ENCODE measurements around the gene FAM9C.

DNA sequence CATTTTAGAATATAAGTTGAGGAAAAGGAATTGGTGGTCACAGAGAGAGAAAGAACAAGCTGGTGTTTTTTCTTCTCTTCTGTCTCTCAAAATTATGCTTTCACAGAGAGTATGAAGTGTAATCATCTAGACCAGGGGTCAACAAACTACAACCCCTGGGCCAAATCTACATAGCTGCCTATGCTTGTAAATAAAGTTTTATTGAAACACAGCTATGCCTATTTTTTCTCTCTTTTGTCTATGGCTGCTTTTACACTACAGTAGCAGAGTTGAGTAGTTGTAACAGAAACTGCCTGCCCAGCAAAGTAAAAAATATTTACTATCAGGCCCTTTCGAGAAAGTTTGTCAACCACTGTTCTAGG, 6.7 kb upstream of the FAM9C start:
- TF ChIP-seq, protein P1, sequence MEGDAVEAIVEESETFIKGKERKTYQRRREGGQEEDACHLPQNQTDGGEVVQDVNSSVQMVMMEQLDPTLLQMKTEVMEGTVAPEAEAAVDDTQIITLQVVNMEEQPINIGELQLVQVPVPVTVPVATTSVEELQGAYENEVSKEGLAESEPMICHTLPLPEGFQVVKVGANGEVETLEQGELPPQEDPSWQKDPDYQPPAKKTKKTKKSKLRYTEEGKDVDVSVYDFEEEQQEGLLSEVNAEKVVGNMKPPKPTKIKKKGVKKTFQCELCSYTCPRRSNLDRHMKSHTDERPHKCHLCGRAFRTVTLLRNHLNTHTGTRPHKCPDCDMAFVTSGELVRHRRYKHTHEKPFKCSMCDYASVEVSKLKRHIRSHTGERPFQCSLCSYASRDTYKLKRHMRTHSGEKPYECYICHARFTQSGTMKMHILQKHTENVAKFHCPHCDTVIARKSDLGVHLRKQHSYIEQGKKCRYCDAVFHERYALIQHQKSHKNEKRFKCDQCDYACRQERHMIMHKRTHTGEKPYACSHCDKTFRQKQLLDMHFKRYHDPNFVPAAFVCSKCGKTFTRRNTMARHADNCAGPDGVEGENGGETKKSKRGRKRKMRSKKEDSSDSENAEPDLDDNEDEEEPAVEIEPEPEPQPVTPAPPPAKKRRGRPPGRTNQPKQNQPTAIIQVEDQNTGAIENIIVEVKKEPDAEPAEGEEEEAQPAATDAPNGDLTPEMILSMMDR (IDR thresholded peaks at IDR 0.05 in 2 of 3, conservative IDR thresholded peaks at IDR 0.05 in 1 of 3; ENCODE audit: insufficient read depth in 2 of 3, low read depth in 1 of 3, low read length in 3 of 3): no peak
- TF ChIP-seq CEBPB (tag; IDR thresholded peaks at IDR 0.05): no peak
- TF ChIP-seq, protein P2, sequence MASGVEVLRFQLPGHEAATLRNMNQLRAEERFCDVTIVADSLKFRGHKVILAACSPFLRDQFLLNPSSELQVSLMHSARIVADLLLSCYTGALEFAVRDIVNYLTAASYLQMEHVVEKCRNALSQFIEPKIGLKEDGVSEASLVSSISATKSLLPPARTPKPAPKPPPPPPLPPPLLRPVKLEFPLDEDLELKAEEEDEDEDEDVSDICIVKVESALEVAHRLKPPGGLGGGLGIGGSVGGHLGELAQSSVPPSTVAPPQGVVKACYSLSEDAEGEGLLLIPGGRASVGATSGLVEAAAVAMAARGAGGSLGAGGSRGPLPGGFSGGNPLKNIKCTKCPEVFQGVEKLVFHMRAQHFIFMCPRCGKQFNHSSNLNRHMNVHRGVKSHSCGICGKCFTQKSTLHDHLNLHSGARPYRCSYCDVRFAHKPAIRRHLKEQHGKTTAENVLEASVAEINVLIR (CRISPR knock-in tag; IDR thresholded peaks at IDR 0.05): no peak
- TF ChIP-seq, protein P3, sequence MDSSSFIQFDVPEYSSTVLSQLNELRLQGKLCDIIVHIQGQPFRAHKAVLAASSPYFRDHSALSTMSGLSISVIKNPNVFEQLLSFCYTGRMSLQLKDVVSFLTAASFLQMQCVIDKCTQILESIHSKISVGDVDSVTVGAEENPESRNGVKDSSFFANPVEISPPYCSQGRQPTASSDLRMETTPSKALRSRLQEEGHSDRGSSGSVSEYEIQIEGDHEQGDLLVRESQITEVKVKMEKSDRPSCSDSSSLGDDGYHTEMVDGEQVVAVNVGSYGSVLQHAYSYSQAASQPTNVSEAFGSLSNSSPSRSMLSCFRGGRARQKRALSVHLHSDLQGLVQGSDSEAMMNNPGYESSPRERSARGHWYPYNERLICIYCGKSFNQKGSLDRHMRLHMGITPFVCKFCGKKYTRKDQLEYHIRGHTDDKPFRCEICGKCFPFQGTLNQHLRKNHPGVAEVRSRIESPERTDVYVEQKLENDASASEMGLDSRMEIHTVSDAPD (CRISPR knock-in tag; IDR thresholded peaks at IDR 0.05): no peak
- no peak for TF ChIP-seq SMARCE1 (IDR thresholded peaks at IDR 0.05)
- no peak for TF ChIP-seq RNF2 (IDR thresholded peaks at IDR 0.05)
- TF ChIP-seq, protein P4, sequence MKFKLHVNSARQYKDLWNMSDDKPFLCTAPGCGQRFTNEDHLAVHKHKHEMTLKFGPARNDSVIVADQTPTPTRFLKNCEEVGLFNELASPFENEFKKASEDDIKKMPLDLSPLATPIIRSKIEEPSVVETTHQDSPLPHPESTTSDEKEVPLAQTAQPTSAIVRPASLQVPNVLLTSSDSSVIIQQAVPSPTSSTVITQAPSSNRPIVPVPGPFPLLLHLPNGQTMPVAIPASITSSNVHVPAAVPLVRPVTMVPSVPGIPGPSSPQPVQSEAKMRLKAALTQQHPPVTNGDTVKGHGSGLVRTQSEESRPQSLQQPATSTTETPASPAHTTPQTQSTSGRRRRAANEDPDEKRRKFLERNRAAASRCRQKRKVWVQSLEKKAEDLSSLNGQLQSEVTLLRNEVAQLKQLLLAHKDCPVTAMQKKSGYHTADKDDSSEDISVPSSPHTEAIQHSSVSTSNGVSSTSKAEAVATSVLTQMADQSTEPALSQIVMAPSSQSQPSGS (CRISPR knock-in tag; IDR thresholded peaks at IDR 0.05): no peak
- no peak for TF ChIP-seq SREBF2 (CRISPR knock-in tag; IDR thresholded peaks at IDR 0.05)
- no peak for TF ChIP-seq NFRKB (IDR thresholded peaks at IDR 0.05; ENCODE audit: low read depth)
- TF ChIP-seq ZNF23 (CRISPR knock-in tag; IDR thresholded peaks at IDR 0.05): no peak
